Adrenal gland (tissue), 12 donors: ENCODE data around the gene GNB5. TPM values are rescaled to one million over a fixed set of nuclear protein-coding genes. Genes with fewer than 3 reads are reported as not detected.

Experiments used
- DNase-seq, 7 donors: peaks; one replicate each; pipeline ENCODE4 v3.0.0-alpha.2; 2019 to 2020
- H3K27ac ChIP-seq, 5 donors: fragments of 200-600 bp; sonication (generic) in 4 of 5; 1 replicate in 3 of 5; 2 replicates in 2 of 5; pipeline versions ENCODE4 v1.5.1 to v1.8.0; 2016 to 2020; ENCODE audit warnings: mild to moderate bottlenecking in 1 of 5
- H3K27me3 ChIP-seq: fragments of 200-600 bp; 2 replicates; pipeline ENCODE4 v1.8.0; 2021
- H3K36me3 ChIP-seq, 2 donors: fragments of 200-600 bp; replicated peaks in 1 of 2; 1 replicate in 1 of 2; 2 replicates in 1 of 2; pipeline versions ENCODE4 v1.5.1 to v1.8.0; 2018 to 2022
- H3K4me1 ChIP-seq, 2 donors: fragments of 200-600 bp; replicated peaks in 1 of 2; 1 replicate in 1 of 2; 2 replicates in 1 of 2; pipeline versions ENCODE4 v1.5.1 to v1.8.0; 2018 to 2021
- H3K4me3 ChIP-seq, 4 donors: fragments of 200-600 bp; sonication (generic) in 3 of 4; one replicate each; pipeline ENCODE4 v1.5.1; 2016 to 2018
- H3K9me3 ChIP-seq, 3 donors: fragments of 200-600 bp; sonication (generic) in 1 of 3; replicated peaks in 1 of 3; 1 replicate in 2 of 3; 2 replicates in 1 of 3; pipeline versions ENCODE4 v1.5.1 to v1.8.0; 2016 to 2021
- POLR2A ChIP-seq, 2 donors: fragments of 450-650 bp; IDR thresholded peaks; one replicate each; pipeline ENCODE4 v1.6.1; 2017; ENCODE audit warnings: antibody characterized with exemption in 2 of 2, mild to moderate bottlenecking in 2 of 2, moderate library complexity in 1 of 2
- WGBS, 4 donors: extraction: QIAGEN DNeasy Blood & Tissue Kit in 2 of 4; methylation state at CpG; one replicate each; pipeline versions ENCODE4 v1.1.5 to v1.1.7; 2013 to 2017; 5-methylcytosine and 5-hydroxymethylcytosine counted together
- intact Hi-C, 2 donors: fragments of 100-400 bp; cut with DNase I; formaldehyde crosslinking; loops; one replicate each; pipeline versions ENCODE4 v1.14.1 to v1.15.0; 2022 to 2023
- polyA plus RNA-seq, 3 donors: library from polyadenylated mRNA; stranded (reverse); fragments of 200-250 nt in 2 of 3; fragments of 350-450 nt in 1 of 3; fragmentation: Illumina TruSeq in 1 of 3; extraction: RNeasy Lipid Tissue Mini Kit (QIAGEN cat#74804) in 1 of 3; gene quantifications; one replicate each; pipeline ENCODE4 v1.2.3, GENCODE V29; 2013 to 2014
- total RNA-seq, 9 donors: library from RNA; depleted of rRNA in 4 of 9; stranded (reverse); fragments of >200 nt in 4 of 9; fragments of 120-200 nt in 1 of 9; fragmentation: NEBNext Ultra II Directional in 1 of 9; extraction: Animal tissue kit (Norgen Biotek cat#: 25700) in 1 of 9; gene quantifications; one replicate each; pipeline versions ENCODE4 v1.1.0 to v1.2.4, GENCODE V29; 2013 to 2023
- TF ChIP-seq, protein P1 (sequence below), 6 experiments: fragments of 450-650 bp in 4 of 6; fragments of 200-600 bp in 2 of 6; sonication (generic) in 1 of 6; IDR thresholded peaks; 1 replicate in 5 of 6; 2 replicates in 1 of 6; pipeline versions ENCODE4 v1.5.1 to v1.8.0; 2016 to 2021; ENCODE audit warnings: antibody characterized with exemption in 6 of 6, mild to moderate bottlenecking in 2 of 6, moderate library complexity in 1 of 6
- donor health status: healthy with polysubstance abuse.
- donor health status: Bipolar disorder and iron deficiency.
- donor health status: DM: yes; HTN: yes; CAD: no.
- donor health status: DM: no; HTN: no; CAD: no.
- donor health status: DM: no; HTN: no; CAD: no.
- donor health status: DM: yes; HTN: yes; CAD: no.

The GNB5 gene
- total and polyA plus RNA-seq, 12 donors: 2.8 to 60.7 (median 18.8) TPM

DNA sequence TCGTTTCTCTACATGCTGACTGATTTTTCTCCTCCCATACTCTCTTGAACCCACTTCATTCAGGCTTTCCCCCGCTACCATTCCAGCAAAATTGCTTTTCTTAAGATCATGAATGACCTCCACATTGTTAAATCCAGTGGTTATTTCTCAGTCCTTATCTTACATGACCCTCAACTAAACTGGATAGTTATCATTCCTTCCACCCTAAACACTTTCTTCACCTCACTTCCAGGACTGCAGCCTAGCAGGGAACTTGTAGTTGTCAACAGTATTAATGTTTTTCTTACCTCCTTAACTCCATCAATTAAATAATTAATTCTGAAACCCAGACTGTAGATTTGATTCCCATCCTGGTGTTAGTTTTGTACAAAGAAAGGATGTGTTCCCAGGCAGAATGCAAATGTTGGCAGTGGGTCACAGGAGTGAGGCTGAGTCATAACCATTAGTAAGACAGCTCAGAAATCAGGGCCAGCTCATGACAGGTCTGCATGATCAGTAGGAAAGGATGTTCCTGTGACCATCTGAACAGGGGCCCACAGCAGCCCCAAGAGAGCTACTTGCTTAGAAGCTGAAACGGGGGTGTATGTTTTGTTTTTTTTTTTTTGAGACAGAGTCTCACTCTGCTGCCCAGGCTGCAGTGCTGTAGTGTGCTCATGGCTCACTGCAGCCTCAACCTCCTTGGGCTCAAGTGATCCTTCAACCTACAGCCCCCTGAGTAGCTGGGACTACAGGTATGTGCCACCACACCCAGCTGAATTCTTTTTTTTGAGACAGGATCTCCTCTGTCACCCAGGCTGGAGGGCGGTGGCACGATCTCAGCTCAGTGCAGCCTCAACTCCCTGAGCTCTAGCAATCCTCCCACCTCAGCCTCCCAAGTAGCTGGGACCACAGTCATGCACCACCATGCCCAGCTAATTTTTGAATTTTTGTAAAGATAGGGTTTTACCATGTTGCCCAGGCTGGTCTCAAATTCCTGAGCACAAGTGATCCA, 87.7 kb downstream of the GNB5 start:
- TF ChIP-seq, protein P1, sequence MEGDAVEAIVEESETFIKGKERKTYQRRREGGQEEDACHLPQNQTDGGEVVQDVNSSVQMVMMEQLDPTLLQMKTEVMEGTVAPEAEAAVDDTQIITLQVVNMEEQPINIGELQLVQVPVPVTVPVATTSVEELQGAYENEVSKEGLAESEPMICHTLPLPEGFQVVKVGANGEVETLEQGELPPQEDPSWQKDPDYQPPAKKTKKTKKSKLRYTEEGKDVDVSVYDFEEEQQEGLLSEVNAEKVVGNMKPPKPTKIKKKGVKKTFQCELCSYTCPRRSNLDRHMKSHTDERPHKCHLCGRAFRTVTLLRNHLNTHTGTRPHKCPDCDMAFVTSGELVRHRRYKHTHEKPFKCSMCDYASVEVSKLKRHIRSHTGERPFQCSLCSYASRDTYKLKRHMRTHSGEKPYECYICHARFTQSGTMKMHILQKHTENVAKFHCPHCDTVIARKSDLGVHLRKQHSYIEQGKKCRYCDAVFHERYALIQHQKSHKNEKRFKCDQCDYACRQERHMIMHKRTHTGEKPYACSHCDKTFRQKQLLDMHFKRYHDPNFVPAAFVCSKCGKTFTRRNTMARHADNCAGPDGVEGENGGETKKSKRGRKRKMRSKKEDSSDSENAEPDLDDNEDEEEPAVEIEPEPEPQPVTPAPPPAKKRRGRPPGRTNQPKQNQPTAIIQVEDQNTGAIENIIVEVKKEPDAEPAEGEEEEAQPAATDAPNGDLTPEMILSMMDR (IDR thresholded peaks at IDR 0.05): no peak
- TF ChIP-seq POLR2A (IDR thresholded peaks at IDR 0.05): no peak

DNA sequence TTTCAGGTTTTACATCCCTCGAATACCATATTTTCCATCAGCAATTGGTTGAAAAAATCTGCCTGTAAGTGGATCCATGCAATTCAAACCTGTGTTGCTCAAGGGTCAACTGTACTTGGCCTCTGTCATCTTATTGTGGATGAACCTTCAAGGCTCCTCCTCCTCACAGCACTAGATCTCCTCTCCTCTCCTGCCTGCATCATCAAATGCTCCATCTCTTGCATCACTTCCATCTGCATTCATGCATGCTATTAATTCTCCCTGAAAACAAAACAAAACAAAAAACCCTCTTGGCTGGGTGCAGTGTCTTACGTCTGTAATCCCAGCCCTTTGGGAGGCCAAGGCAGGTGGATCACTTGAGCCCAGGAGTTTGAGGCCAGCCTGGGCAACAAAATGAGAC, 88.7 kb downstream of the GNB5 start:
- H3K4me3 ChIP-seq: no peak overlapping the region
- intact Hi-C loops: no loop called here
- H3K4me1 ChIP-seq: peaks cover 7 to 28% of the 10 kb centered on the region in 2 donors
- H3K36me3 ChIP-seq: no peaks in the 10 kb centered on the region
- TF ChIP-seq, protein P1 (IDR thresholded peaks at IDR 0.05): no peak
- TF ChIP-seq POLR2A (IDR thresholded peaks at IDR 0.05): no peak
- DNase-seq: no peak
- no peak overlapping the region for H3K27ac ChIP-seq
- no peaks in the 10 kb centered on the region for H3K27me3 ChIP-seq
- H3K9me3 ChIP-seq: no peaks in the 10 kb centered on the region
- 65 to 89% (median 83%) methylated on average over 2 of the region's 2 CpGs for WGBS, 4 donors

More for the DNA sequence above, 87.7 kb downstream of the GNB5 start:
- no peaks in the 10 kb centered on the region for H3K36me3 ChIP-seq
- H3K27me3 ChIP-seq: no peaks in the 10 kb centered on the region
- no peak overlapping the region for H3K4me3 ChIP-seq
- H3K4me1 ChIP-seq: peaks cover 7 to 23% of the 10 kb centered on the region in 2 donors
- WGBS, 4 donors: 45 to 61% (median 58%) methylated on average over 3 to 5 of the region's 5 CpGs
- H3K9me3 ChIP-seq: no peaks in the 10 kb centered on the region
- peak; percentile 81 to 94 (median 91) for DNase-seq
- peak overlapping the region in 4 of 5 donors; percentile 22 to 50 (median 42) for H3K27ac ChIP-seq
- intact Hi-C loops: no loop called here

DNA sequence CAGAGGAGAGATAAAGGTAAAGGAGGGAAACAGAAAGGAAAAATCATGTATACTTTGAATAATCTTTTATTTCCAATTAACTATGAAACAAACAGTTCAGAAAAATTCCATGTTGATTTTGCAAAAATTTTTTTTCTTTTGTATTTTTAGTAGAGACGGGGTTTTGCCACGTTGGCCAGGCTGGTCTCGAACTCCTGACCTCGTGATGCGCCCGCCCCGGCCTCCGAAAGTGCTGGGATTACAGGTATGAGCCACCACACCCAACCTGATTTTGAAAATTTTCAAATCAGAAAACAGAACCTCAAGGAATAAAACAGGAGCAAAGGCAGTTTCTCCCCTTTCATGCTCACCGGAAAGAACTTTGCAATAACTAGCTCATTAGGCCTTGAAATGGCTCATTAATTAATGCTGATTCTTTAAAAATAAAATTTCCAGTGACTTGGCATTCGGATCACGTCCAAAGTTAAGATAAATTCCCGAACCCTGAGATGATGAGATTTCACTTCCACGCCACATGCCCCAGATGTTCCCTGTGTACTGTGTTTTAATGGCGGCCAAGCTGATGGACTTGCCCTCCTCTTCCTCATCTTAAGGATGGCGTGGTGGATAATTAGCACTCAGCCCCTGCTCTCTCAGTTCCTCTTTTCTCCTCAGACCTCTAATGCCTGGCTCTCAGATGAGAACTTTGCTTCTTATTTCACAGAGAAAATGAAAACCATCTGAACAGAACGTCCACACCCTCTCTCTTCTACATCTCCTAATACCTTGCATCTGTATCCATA, 89.5 kb downstream of the GNB5 start:
- no peaks in the 10 kb centered on the region for H3K9me3 ChIP-seq
- no peaks in the 10 kb centered on the region for H3K36me3 ChIP-seq
- no peaks in the 10 kb centered on the region for H3K27me3 ChIP-seq
- intact Hi-C loops: no loop called here
- H3K4me3 ChIP-seq: no peak overlapping the region
- TF ChIP-seq, protein P1 (IDR thresholded peaks at IDR 0.05): no peak
- TF ChIP-seq POLR2A (IDR thresholded peaks at IDR 0.05): no peak
- 73 to 86% (median 77%) methylated on average over 16 of the region's 16 CpGs for WGBS, 4 donors
- peaks cover 7 to 35% of the 10 kb centered on the region in 2 donors for H3K4me1 ChIP-seq
- no peak for DNase-seq
- H3K27ac ChIP-seq: no peak overlapping the region
